ENCODE results near the gene NUTF2. TPM values are rescaled to one million over a fixed set of nuclear protein-coding genes. Genes with fewer than 3 reads are reported as not detected.
A peak's percentile ranks its signal among the peaks of the same experiment; 100 is the strongest.

The NUTF2 gene
- total and polyA plus RNA-seq, 2 donors = 50.7 to 106 TPM

GRCh38 chr16:67841816-67842508 lies 4.8 kb upstream of the NUTF2 start, which contains the start of gene THAP11:
Gene THAP11 (plus strand): TSS chr16:67842320. CDS start chr16:67842555, 235 bp downstream.
- H3K27me3 ChIP-seq (ENCODE audit: control insufficient read depth in 2 of 2, insufficient read depth in 1 of 2, low read length in 1 of 2) = no peaks in the 10 kb centered on the region
- peak within 1 kb of the TSS; percentile 95 to 97 for H3K27ac ChIP-seq (ENCODE audit: low read depth in 1 of 2, low read length in 1 of 2)
- peak; percentile 91 to 99 (median 97) for DNase-seq (ENCODE audit: low read depth in 6 of 9, low spot score in 9 of 9)
- H3K4me3 ChIP-seq (ENCODE audit: low read length in 2 of 2) = peak within 1 kb of the TSS; percentile 76 to 77
- under 1% methylated on average over 83 of the region's 83 CpGs for WGBS
- H3K4me1 ChIP-seq (ENCODE audit: control insufficient read depth in 2 of 2, insufficient read depth in 2 of 2, low read length in 2 of 2) = peaks cover 24 to 44% of the 10 kb centered on the region in 2 donors
- H3K9me3 ChIP-seq (ENCODE audit: control insufficient read depth in 2 of 2, insufficient read depth in 1 of 2, low read length in 1 of 2) = peaks cover 0 to 4% of the 10 kb centered on the region in 2 donors
- peaks cover 0 to 3% of the 10 kb centered on the region in 2 donors for H3K36me3 ChIP-seq (ENCODE audit: control insufficient read depth in 2 of 2, insufficient read depth in 2 of 2, low read length in 1 of 2)

- WGBS = under 1% methylated on average over 67 of the region's 67 CpGs
- peak overlapping the region; percentile 95 to 97 for H3K27ac ChIP-seq (ENCODE audit: low read depth in 1 of 2, low read length in 1 of 2)
- H3K36me3 ChIP-seq (ENCODE audit: control insufficient read depth in 2 of 2, insufficient read depth in 2 of 2, low read length in 1 of 2) = peaks cover 0 to 3% of the 10 kb centered on the region in 2 donors
- H3K4me1 ChIP-seq (ENCODE audit: control insufficient read depth in 2 of 2, insufficient read depth in 2 of 2, low read length in 2 of 2) = peaks cover 27 to 49% of the 10 kb centered on the region in 2 donors
- peaks cover 0 to 9% of the 10 kb centered on the region in 2 donors for H3K9me3 ChIP-seq (ENCODE audit: control insufficient read depth in 2 of 2, insufficient read depth in 1 of 2, low read length in 1 of 2)
- peak overlapping the region; percentile 73 to 76 for H3K4me3 ChIP-seq (ENCODE audit: low read length in 2 of 2)
- H3K27me3 ChIP-seq (ENCODE audit: control insufficient read depth in 2 of 2, insufficient read depth in 1 of 2, low read length in 1 of 2) = no peaks in the 10 kb centered on the region
- peak in 8 of 9 donors; percentile 39 to 73 (median 60) for DNase-seq (ENCODE audit: low read depth in 6 of 9, low spot score in 9 of 9)
These were observed 4.0 kb upstream of the NUTF2 start for GRCh38 chr16:67842509-67843342.

- DNase-seq (ENCODE audit: low read depth in 6 of 9, low spot score in 9 of 9) = peak in 5 of 9 donors; percentile 56 to 85 (median 65)
- peak overlapping the region; percentile 95 to 97 for H3K27ac ChIP-seq (ENCODE audit: low read depth in 1 of 2, low read length in 1 of 2)
- H3K4me1 ChIP-seq (ENCODE audit: control insufficient read depth in 2 of 2, insufficient read depth in 2 of 2, low read length in 2 of 2) = peaks cover 32 to 55% of the 10 kb centered on the region in 2 donors
- H3K36me3 ChIP-seq (ENCODE audit: control insufficient read depth in 2 of 2, insufficient read depth in 2 of 2, low read length in 1 of 2) = peaks cover 0 to 3% of the 10 kb centered on the region in 2 donors
- H3K9me3 ChIP-seq (ENCODE audit: control insufficient read depth in 2 of 2, insufficient read depth in 1 of 2, low read length in 1 of 2) = peaks cover 0 to 9% of the 10 kb centered on the region in 2 donors
- WGBS = 16% methylated on average over 11 of the region's 11 CpGs
- H3K27me3 ChIP-seq (ENCODE audit: control insufficient read depth in 2 of 2, insufficient read depth in 1 of 2, low read length in 1 of 2) = no peaks in the 10 kb centered on the region
- peak overlapping the region; percentile 73 to 76 for H3K4me3 ChIP-seq (ENCODE audit: low read length in 2 of 2)
These were observed 3.4 kb upstream of the NUTF2 start for GRCh38 chr16:67843343-67843765.

GRCh38 chr16:67844497-67844896 lies 2.2 kb upstream of the NUTF2 start:
- DNase-seq (ENCODE audit: low read depth in 6 of 9, low spot score in 9 of 9) = no peak
- Histone ChIP-seq H3K9me3 (ENCODE audit: control insufficient read depth in 2 of 2, insufficient read depth in 1 of 2, low read length in 1 of 2) (peaks cover 0 to 9% of the 10 kb centered on the region in 2 donors), H3K4me1 (ENCODE audit: control insufficient read depth in 2 of 2, insufficient read depth in 2 of 2, low read length in 2 of 2) (peaks cover 32 to 61% of the 10 kb centered on the region in 2 donors), H3K4me3 (ENCODE audit: low read length in 2 of 2) (no peak overlapping the region), H3K36me3 (ENCODE audit: control insufficient read depth in 2 of 2, insufficient read depth in 2 of 2, low read length in 1 of 2) (peaks cover 0 to 3% of the 10 kb centered on the region in 2 donors), H3K27ac (ENCODE audit: low read depth in 1 of 2, low read length in 1 of 2) (no peak overlapping the region), H3K27me3 (ENCODE audit: control insufficient read depth in 2 of 2, insufficient read depth in 1 of 2, low read length in 1 of 2) (no peaks in the 10 kb centered on the region)
- 94% methylated on average over 4 of the region's 4 CpGs for WGBS

GRCh38 chr16:67845291-67846062 lies 1.3 kb upstream of the NUTF2 start:
- no peaks in the 10 kb centered on the region for H3K27me3 ChIP-seq (ENCODE audit: control insufficient read depth in 2 of 2, insufficient read depth in 1 of 2, low read length in 1 of 2)
- peak overlapping the region; percentile 86 to 94 for H3K4me3 ChIP-seq (ENCODE audit: low read length in 2 of 2)
- peaks cover 32 to 61% of the 10 kb centered on the region in 2 donors for H3K4me1 ChIP-seq (ENCODE audit: control insufficient read depth in 2 of 2, insufficient read depth in 2 of 2, low read length in 2 of 2)
- no peak for DNase-seq (ENCODE audit: low read depth in 6 of 9, low spot score in 9 of 9)
- peaks cover 0 to 3% of the 10 kb centered on the region in 2 donors for H3K36me3 ChIP-seq (ENCODE audit: control insufficient read depth in 2 of 2, insufficient read depth in 2 of 2, low read length in 1 of 2)
- H3K9me3 ChIP-seq (ENCODE audit: control insufficient read depth in 2 of 2, insufficient read depth in 1 of 2, low read length in 1 of 2) = peaks cover 0 to 9% of the 10 kb centered on the region in 2 donors
- 88% methylated on average over 5 of the region's 5 CpGs for WGBS
- H3K27ac ChIP-seq (ENCODE audit: low read depth in 1 of 2, low read length in 1 of 2) = peak overlapping the region; percentile 52 to 97

- peaks cover 0 to 9% of the 10 kb centered on the region in 2 donors for H3K9me3 ChIP-seq (ENCODE audit: control insufficient read depth in 2 of 2, insufficient read depth in 1 of 2, low read length in 1 of 2)
- H3K27me3 ChIP-seq (ENCODE audit: control insufficient read depth in 2 of 2, insufficient read depth in 1 of 2, low read length in 1 of 2) = no peaks in the 10 kb centered on the region
- no peak for DNase-seq (ENCODE audit: low read depth in 6 of 9, low spot score in 9 of 9)
- 33% methylated on average over 2 of the region's 2 CpGs for WGBS
- peaks cover 0 to 3% of the 10 kb centered on the region in 2 donors for H3K36me3 ChIP-seq (ENCODE audit: control insufficient read depth in 2 of 2, insufficient read depth in 2 of 2, low read length in 1 of 2)
- H3K4me1 ChIP-seq (ENCODE audit: control insufficient read depth in 2 of 2, insufficient read depth in 2 of 2, low read length in 2 of 2) = peaks cover 32 to 61% of the 10 kb centered on the region in 2 donors
- H3K27ac ChIP-seq (ENCODE audit: low read depth in 1 of 2, low read length in 1 of 2) = peak overlapping the region; percentile 89 to 97
- peak overlapping the region; percentile 86 to 94 for H3K4me3 ChIP-seq (ENCODE audit: low read length in 2 of 2)
These were observed 742 bp upstream of the NUTF2 start for GRCh38 chr16:67846063-67846319.

- Histone ChIP-seq H3K9me3 (ENCODE audit: control insufficient read depth in 2 of 2, insufficient read depth in 1 of 2, low read length in 1 of 2) (peaks cover 0 to 9% of the 10 kb centered on the region in 2 donors), H3K4me3 (ENCODE audit: low read length in 2 of 2) (peak within 1 kb of the TSS; percentile 86 to 94), H3K36me3 (ENCODE audit: control insufficient read depth in 2 of 2, insufficient read depth in 2 of 2, low read length in 1 of 2) (peaks cover 0 to 3% of the 10 kb centered on the region in 2 donors), H3K27ac (ENCODE audit: low read depth in 1 of 2, low read length in 1 of 2) (peak within 1 kb of the TSS; percentile 89 to 97), H3K4me1 (ENCODE audit: control insufficient read depth in 2 of 2, insufficient read depth in 2 of 2, low read length in 2 of 2) (peaks cover 32 to 54% of the 10 kb centered on the region in 2 donors), H3K27me3 (ENCODE audit: control insufficient read depth in 2 of 2, insufficient read depth in 1 of 2, low read length in 1 of 2) (no peaks in the 10 kb centered on the region)
- DNase-seq (ENCODE audit: low read depth in 6 of 9, low spot score in 9 of 9) = no peak
- under 1% methylated on average over 62 of the region's 62 CpGs for WGBS
These were observed 530 bp downstream of the NUTF2 start, which contains the start of gene CENPT for GRCh38 chr16:67847064-67847861. Gene CENPT (minus strand): TSS chr16:67847693. CDS start chr16:67833859, 13,834 bp downstream.

GRCh38 chr16:67848118-67848517 lies 1.4 kb downstream of the NUTF2 start:
- Histone ChIP-seq H3K4me3 (ENCODE audit: low read length in 2 of 2) (peak overlapping the region; percentile 2 to 94), H3K27me3 (ENCODE audit: control insufficient read depth in 2 of 2, insufficient read depth in 1 of 2, low read length in 1 of 2) (no peaks in the 10 kb centered on the region), H3K36me3 (ENCODE audit: control insufficient read depth in 2 of 2, insufficient read depth in 2 of 2, low read length in 1 of 2) (peaks cover 0 to 3% of the 10 kb centered on the region in 2 donors), H3K4me1 (ENCODE audit: control insufficient read depth in 2 of 2, insufficient read depth in 2 of 2, low read length in 2 of 2) (peaks cover 32 to 50% of the 10 kb centered on the region in 2 donors), H3K27ac (ENCODE audit: low read depth in 1 of 2, low read length in 1 of 2) (no peak overlapping the region), H3K9me3 (ENCODE audit: control insufficient read depth in 2 of 2, insufficient read depth in 1 of 2, low read length in 1 of 2) (peaks cover 0 to 9% of the 10 kb centered on the region in 2 donors)
- no peak for DNase-seq (ENCODE audit: low read depth in 6 of 9, low spot score in 9 of 9)
- WGBS = 98% methylated on average over 11 of the region's 11 CpGs
